Measurements from ENCODE around the gene ABCA6.
"Not testable (repeated sequence)": the region's sequence is repeated elsewhere in the genome, so short reads cannot be mapped to it uniquely, and the experiment has no call there.

The ABCA6 gene

DNA sequence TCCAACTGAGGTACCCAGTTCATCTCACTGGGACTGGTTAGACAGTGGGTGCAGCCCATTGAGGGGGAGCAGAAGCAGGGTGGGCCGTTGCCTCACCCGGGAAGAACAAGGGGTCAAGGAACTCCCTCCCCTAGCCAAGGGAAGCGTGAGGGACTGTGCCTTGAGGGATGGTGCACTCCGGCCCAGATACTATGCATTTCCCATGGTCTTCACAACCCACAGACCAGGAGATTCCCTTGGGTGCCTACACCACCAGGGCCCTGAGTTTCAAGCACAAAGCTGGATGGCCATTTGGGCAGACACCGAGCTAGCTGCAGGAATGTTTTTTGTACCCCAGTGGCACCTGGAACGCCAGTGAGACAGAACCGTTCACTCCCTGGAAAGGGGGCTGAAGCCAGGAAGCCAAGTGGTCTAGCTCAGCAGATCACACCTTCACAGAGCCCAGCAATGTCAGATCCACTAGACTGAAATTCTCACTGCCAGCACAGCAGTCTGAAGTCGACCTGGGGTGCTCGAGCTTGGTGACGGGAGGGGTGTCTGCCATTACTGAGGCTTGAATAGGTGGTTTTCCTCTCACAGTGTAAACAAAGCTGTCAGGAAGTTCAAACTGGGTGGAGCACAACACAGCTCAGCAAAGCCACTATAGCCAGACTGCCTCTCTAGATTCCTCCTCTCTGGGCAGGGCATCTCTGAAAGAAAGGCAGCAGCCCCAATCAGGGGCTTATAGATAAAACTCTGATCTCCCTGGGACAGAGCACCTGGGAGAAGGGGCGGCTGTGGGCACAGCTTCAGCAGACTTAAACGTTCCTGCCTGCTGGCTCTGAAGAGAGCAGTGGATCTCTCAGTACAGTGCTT lies 71.1 kb downstream of the ABCA6 start:
- DNase-seq: not testable (repeated sequence)

GRCh38 chr17:69069226-69069750 lies 72.4 kb downstream of the ABCA6 start:
- DNase-seq: no peak

DNA sequence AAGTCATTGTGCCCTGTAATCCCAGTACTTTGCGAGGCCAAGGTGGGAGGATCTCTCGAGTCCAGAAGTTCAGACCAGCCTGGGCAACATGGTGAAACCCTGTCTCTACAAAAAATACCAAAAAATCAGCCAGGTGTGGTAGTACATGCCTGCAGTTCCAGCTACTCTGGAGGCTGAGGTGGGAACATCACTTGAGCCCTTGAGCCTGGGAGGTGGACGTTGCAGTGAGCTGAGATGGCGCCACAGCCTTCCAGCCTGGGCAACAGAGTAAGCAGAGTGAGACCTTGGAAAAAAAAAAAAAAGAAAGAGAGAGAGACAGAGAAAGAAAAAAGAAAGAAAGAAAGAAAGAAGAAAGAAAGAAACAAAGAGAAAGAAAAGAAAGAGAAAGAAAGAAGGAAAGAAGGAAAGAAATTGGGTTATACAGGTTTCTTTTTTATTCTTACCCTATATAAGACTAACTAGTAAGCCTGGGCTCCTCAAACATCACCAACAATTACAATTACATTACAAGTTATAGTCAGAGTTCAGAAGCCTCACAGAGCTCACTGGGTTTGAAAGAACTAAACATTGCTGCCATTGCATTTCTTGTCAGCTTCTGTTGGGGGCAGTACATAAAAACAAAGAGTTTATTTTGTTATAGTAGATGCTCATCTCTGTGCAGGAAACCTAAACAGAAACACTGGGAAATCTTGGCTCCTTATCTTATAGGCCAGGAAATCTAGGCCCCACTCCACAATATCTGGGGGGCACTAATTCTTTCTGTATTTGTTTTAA lies 74.2 kb downstream of the ABCA6 start:
- DNase-seq: no peak

- no peak for DNase-seq
These were observed 75.2 kb downstream of the ABCA6 start for GRCh38 chr17:69066482-69066881.

GRCh38 chr17:69065113-69065512 lies 76.6 kb downstream of the ABCA6 start:
- no peak for DNase-seq

DNA sequence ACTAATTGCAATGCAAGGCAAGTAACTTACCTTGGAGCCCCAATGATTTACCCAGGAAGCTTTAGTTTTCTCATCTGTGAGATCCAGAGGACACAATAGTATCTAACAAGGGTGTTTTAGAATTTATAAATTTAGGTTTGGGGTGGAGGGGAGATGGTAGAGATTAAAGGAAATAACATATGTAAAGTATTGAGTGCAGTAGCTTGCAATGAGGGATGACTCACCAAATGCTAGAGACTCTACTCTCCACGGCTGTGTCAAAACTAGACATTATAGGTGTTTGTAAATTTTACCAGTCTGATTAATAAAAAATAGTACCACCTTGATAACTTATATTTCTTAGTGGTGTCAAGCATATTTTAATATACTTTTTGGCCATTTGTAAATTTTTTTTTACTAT lies 77.2 kb downstream of the ABCA6 start:
- no peak for DNase-seq

DNA sequence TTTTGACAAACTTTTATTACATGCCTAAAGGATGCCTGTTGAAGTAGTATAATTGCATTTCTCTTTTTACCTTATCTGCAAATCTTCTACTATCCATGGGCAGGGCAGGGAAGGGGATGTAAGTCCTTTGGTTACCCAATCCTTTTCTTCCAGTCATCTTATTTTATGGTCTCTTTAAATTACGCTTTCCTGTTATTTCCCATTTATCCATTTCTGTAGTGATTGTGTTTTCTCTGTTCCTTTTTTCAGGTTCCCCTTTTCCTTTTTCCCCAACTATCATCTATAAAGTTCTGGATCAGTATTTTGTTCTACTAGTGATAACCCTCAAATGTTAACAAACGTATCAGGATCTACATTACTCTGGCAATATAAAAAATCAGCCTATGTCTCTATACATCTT lies 77.7 kb downstream of the ABCA6 start:
- no peak for DNase-seq

GRCh38 chr17:69062860-69063581 lies 78.7 kb downstream of the ABCA6 start:
- DNase-seq: no peak

- no peak for DNase-seq
These were observed 79.8 kb downstream of the ABCA6 start for GRCh38 chr17:69061721-69062556.

GRCh38 chr17:69060822-69061221 lies 80.9 kb downstream of the ABCA6 start, which contains the start of gene ABCA9:
Gene ABCA9 (minus strand): TSS chr17:69060927. CDS start chr17:69051126, 9,801 bp downstream.
- DNase-seq: no peak

DNA sequence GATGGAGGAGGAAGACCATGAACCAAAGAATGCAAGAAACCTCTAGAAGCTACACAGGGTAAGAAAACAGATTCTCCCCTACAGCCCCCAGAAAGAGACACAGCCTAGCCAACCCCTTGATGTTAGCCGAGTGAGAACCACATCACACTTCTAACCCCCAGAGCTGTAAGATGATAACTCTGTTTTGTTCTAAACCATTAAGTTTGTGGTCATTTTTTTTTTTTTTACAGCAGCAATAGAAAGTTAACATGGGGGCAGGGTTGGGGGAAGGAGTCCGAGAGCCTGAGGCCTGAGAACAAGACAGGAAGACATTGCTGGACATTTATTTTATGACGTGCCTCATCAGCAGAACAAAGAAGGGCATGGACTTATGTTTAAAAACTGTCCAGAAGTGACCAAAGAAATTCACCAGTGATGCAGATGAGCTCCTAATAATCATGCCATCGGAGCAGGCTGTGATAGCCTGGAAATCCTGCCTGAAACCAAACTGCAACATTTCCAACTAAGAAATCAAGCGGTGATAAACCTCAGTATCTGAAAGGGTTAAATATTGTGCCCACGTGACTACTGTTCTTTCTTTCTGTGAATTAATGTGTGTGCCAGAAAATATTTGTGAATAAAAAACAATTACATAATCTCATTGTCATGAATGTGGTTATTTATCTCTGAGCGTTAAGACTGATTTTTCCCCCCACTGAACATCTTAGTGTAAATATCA lies 82.1 kb downstream of the ABCA6 start:
- DNase-seq: no peak

- DNase-seq: no peak
These were observed 83.5 kb downstream of the ABCA6 start for GRCh38 chr17:69058165-69058564.

DNA sequence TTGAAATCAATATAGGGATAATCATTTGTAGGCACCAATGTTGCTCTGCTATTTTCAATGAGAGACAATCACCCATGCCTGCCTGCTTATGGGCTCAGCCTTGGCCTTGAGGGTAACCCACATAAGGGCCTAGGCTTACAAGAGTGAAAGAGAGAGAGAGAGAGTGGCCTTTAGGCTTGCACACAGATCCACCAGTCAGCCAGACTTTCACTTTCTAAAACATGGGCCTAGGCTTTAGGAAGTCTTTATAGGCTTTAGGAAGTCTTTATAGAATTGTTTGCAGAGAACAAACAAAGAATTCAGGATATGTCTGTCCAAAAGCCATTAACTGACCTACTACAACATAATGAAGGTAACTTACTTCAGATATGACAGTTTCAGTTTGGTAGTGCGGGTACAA lies 84.4 kb downstream of the ABCA6 start:
- no peak for DNase-seq

DNA sequence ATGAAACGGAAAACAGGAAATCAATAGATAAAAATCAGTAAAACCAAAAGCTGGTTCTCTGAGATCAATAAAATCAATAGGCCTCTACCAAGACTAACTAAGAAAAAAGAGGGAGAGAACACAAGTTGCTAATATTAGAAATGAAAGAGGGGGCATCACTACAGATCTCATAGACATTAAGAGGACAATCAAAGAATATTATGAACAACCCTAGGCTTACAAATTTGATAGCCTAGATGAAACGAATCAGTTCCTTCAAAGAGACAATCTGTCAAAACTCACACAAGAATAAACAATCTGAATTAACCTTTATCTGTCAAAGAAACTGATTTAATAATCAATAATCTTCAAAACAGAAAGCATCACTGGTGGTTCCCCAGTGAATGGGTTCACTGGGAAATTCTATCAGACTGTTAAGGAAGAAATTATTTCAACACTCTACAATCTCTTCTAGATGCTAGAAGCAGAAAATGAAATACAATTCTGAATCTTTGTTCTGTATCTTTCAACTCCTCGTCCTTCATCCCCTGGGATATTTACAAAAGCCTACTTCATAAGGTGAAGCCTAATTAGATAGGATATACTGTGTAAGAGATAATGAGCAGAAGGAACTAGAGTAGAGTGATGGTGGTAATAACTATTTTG lies 85.4 kb downstream of the ABCA6 start:
- DNase-seq: no peak

GRCh38 chr17:69055334-69055733 lies 86.4 kb downstream of the ABCA6 start:
- DNase-seq: no peak

- DNase-seq: no peak
These were observed 90.5 kb downstream of the ABCA6 start for GRCh38 chr17:69050999-69051775.

- no peak for DNase-seq
These were observed 93.1 kb downstream of the ABCA6 start for GRCh38 chr17:69048634-69049033.

- no peak for DNase-seq
These were observed 94.1 kb downstream of the ABCA6 start for GRCh38 chr17:69047368-69048263.

Measured in activated T-cell treated with anti-CD3 and anti-CD28 coated beads for 4 hours (primary cell).